NCI-H2081 treated with DMSO at 0.1 percent for 48 hours (cell line): ENCODE data around the gene FAM32A.
A peak's percentile ranks its signal among the peaks of the same experiment; 100 is the strongest.
"Not testable (repeated sequence)": the region's sequence is repeated elsewhere in the genome, so short reads cannot be mapped to it uniquely, and the experiment has no call there.

ENCODE experiments used
- DNase-seq: peaks from one replicate; lab custom pipeline; 2025; lab: John Stamatoyannopoulos, UW

Gene FAM32A

DNA sequence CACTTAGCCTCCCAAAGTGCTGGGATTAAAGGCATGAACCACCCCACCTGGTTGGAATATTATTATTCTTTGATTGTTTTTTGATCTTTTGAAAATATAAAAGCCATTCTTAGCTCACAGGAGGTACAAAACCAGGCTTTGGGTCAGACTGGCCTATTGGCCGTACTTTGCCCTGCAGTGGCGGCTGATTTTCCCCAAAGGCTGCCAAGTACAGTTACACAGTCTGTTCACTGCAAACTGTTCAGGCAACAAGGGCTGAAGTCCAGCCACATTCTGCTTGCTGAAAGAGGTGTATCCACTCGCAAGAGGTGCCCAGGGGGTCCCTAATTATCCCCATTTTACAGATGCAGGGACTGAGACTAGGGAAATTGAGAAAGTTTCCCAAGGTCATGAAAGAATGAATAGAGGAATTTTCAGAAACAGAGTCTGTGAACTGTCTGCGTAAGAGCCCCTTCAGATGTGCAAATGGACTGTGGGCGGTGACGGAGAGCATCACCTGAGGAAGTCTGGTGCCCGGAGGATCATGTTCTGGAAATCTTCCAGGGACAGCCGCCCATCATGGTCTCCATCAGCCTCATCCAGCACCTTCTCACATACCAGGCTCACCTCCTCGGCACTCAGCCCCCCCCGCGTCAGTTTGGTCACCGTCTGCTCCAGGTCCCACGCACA is 20.9 kb upstream of the FAM32A start:
- DNase-seq, result no peak

DNA sequence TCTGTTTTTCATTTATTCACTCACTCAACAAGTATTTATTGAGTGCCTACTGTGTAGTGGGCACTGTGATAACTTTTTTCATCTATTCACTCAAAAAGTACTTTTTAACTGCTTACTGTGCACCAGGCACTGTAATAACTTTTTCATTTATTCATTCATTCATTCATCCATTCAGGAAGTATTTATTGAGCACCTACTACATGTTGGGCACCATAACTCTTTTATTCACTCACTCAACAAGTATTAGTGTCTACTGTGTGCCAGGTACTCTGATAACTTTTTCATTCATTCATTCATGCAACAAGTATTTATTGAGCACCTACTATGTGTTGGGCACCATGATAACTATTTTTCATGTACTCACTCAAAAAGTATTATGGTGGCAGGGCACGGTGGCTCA is 18.8 kb upstream of the FAM32A start:
- DNase-seq, result no peak

DNA sequence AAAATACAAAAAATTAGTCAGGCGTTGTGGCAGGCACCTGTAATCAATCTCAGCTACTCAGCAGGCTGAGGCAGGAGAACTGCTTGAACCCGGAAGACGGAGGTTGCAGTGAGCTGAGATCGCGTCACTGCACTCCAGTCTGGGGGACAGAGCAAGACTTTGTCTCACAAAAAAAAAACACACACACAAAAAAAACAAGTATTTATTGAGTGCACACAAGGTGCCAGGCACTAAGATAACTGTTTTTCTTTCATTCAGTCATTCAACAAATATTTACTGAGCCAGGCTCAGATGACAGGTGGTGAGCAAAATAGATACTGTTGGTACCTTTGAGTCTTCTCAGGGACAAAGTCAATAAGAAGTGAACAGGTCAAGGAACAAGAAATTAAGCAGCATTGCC is 18.2 kb upstream of the FAM32A start:
- DNase-seq, result no peak

DNA sequence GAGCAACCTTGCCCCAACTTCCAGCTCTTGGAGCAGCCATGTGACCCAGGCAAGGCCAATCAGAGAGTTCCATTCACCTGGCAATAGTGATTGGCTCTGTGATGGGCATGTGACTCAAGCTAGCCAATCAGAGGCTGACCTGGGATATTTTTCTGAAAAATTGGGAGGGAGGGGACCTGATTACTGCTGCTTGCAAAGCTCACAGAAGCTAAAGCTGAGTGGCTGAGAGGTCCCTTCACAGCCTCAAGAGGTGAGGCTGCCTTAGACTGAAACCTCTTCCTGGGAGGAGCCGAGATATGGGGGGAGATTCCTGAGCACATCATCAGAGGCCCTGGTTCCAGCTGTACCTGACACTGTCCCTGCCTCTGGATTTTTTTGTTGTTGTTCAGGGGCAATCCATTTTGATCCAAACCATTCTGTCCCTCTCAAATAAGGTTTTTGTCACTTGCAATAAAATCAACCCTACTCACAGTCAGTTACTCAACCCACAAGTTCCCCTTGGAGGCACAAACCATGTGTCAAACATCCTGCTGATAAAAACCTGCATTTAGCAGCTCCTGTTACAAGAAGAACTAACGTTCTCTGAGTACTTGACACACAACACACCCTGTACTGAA is 16.6 kb upstream of the FAM32A start:
- DNase-seq, result no peak

DNA sequence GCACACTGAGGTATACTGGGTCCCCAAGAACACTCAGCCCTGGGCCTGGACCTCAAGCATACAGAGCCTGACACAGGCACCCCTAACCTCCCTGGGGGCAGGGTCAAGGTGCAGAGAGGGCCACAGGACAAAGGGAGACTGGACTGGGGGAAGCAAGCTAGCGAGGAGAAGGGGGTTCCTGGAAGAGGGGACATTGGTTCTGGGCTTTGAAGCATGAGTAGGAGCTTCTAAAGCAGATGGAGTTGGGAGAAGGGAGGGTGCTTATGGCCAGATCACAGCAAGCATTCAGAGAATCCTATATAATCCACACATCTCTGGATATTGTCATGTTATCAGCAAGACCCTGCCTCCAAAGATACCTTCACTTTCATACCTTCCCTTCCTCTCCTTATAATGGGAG is 15.1 kb upstream of the FAM32A start:
- DNase-seq, result no peak

DNA sequence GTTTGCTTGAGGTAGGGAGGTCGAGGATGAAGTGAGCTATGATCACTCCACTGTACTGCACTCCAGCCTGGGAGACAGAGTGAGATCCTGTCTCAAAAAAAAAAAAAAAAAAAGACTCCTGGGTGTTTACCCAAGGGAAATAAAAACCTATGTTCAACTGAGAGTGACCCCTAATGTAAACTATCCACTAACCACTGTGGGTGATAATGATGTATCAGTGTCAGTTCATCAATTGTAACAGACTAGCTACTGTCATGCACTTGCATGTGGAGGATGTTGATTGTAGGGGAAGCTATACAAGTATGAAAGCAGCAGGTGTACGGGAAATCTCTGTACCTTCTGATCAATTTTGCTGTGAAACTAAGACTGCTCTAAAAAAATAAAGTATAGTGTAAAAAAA is 9.3 kb upstream of the FAM32A start:
- no peak for DNase-seq

DNA sequence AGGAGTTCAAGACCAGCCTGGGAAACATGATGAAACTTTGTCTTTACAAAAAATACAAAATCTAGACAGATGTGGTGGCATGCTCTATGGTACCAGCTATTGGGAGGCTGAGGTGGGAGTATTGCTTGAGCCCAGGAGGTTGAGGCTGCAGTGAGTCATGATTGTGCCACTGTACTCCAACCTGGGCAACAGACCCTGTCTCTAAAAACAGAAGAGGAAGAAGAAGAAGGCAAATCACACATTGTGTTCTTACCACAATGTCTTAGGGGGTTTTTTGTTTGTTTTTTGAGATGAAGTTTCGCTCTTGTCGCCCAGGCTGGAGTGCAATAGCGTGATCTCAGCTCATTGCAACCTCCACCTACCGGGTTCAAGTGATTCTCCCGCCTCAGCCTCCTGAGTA is 6.3 kb upstream of the FAM32A start:
- DNase-seq, result not testable (repeated sequence)

DNA sequence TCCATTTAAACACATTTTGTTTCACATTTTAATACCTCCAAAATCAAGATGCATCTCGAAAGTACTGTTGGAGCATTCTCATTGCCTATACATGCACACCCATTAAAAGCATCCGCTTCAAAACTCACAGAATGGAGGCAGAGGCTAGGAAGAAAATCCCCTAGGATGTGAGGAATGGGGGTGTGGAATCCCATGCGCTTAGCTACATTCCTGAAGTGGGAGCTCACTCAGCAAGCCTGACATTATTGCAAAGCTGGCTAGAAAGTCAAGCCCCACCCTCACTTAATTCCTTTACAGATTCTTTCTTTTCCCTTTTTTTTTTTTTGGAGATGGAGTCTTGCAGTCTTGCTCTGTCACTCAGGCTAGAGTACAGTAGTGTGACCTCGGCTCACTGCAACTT is 4.6 kb upstream of the FAM32A start:
- DNase-seq, result no peak

DNA sequence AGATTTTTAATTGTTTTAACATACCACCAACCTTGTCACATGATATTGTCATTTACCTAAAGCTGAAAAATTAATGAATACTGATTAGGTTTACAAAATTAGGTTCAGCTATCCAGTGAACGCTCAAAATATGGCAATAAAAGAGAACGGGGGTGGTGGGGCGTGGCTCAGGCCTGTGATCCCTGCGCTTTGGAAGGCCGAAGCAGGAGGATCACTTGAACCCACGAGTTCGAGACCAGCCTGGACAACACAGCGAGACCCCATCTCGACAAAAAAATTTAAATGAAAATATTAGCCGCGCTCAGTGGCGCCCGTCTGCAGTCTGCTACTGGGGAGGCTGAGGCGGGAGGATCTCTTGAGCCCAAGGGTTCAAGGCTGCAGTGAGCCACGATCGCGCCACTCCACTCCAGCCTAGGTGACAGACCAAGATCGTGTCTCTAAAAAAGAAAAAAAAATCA is 516 bp upstream of the FAM32A start:
- no peak for DNase-seq

DNA sequence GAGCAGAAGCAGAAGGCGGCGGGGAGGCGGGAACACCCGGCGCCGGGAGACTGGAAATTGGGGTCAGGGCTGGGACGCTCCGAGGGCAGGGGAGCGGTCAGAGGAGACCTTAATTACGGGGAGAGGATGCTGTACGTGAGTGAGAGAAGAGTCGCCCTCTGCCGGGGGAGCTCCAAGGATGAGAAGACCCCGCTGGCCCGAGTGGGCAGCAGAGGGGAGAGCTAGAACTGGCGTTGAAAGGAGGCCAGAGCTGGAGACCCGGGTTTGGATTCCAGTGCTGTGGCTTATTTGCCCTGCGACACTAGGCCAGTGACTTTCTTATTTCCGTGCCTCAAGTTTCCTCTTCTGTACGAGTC is 536 bp downstream of the FAM32A start:
- no peak for DNase-seq

DNA sequence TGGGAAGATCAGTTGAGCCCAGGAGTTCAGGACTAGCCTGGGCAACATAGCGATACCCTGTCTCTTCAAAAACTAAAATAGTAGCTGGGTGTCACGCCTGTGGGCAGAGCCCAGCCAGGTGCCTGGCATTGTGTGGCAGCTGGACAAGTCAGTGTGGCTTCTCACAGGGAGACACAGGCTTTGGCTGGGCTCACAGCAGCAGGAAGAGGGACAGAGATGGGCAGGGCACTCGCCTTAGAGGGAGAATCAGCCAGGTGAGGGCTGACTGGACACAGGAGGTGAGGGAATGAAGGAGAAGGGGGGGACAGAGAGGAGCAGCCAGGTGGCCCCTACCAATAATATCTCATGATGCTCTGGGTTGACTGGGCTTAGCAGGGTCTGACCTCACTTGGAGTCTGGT is 3.3 kb downstream of the FAM32A start:
- no peak for DNase-seq

DNA sequence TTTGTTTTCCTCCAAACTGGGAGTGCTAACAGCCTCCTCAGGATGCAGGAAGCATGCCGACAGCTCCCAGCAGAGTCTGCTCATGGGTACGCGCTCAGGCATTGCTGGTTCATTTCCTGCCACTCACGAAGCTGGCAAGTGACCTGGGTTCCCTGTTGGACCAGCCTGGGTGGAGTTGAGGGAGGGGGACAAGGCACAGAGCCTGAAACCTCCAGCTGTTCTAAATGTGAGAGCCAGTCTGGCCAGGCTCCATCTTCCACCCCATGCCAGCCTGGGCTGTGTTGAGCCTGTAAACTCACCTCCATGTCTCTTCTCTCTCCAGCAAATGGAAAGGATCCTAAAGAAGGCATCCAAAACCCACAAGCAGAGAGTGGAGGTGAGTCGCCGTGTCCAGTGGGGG is 5.0 kb downstream of the FAM32A start:
- DNase-seq, result no peak

DNA sequence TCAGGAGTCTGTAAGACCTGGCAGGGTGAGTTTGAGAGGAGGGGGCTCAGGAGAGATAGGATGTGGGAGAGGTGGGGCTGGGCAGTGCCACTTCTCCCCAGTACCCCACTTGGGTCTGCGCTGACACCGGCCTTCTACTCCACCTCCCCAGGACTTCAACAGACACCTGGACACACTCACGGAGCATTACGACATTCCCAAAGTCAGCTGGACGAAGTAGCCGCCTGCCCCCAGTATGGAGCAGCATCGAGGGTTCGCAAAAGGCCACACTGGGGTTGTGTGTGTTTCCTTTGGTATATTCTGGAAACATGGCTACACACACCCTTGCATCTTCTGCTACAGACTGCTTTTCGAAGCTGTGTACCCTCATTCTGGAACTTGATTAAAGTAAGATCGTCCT is 5.5 kb downstream of the FAM32A start:
- no peak for DNase-seq

DNA sequence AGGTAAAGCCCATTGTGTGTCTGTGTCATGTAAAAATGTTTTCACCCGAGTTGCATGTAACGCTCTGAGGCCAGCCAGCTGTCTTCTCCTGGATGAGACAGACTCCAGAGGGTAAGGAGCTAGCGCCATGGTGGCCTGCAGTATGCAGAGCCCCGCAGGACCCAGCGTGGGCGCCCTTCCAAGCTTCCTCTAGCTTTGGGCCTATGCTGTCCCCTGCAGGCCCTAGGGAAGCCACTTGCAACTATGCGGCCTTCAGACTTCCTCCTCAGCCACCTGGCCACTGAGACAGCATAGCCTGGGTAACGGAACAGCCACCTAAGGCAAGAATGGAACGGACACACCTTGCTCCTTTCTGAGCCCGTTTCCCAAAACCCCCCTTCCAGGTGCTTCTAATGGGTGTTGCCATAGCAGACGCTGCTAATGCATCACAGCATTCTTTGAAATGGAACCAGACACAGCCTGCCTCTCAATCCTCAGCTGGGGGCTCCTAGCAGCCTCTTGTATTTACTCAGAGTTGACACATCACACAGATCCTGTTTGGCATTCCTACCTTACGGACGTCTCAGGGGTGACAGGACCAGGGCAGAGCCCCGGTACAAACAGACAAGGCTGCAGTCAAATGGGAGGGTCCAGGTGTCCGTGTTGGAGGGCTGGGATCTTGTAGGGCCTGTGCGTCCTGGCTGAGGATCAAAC is 6.2 kb downstream of the FAM32A start:
- no peak for DNase-seq

DNA sequence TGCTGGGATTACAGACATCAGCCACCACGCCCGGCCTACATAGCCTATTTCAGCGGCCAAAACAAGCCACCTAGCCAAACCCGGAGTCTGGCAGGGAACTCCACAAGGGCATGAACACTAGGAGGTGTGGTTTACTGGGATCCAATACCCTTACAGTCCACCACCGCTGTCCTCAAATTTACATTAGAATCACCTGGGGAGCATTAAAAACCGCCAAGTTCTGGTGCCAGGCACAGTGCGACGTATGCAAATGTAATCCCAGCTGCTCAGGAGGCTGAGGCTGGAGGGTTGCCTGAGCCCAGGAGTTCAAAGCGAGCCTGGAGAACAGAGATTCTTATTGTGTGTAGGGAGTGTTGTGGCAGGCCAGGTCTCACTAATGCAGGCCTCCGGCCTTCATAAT is 8.3 kb downstream of the FAM32A start:
- DNase-seq, result no peak

DNA sequence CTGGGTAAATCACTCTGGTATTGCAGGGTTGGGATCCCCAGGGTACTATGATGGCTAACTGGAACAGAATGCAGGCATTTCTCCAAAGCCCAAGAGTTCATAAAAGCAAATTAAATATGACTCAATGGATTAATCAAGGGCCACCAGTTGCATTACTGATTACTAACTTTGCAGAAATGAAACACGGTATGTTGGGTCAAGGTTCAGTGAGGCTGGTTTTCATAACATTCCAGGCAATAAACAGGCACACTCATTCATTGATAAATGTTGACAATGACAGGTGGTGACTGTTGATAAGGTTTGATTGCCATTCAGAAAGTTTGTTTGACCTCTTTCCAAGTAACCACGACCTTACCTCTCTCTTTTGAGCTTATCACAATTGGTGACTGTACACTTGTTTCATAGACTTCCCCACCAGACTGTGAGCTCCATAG is 12.0 kb downstream of the FAM32A start:
- no peak for DNase-seq

DNA sequence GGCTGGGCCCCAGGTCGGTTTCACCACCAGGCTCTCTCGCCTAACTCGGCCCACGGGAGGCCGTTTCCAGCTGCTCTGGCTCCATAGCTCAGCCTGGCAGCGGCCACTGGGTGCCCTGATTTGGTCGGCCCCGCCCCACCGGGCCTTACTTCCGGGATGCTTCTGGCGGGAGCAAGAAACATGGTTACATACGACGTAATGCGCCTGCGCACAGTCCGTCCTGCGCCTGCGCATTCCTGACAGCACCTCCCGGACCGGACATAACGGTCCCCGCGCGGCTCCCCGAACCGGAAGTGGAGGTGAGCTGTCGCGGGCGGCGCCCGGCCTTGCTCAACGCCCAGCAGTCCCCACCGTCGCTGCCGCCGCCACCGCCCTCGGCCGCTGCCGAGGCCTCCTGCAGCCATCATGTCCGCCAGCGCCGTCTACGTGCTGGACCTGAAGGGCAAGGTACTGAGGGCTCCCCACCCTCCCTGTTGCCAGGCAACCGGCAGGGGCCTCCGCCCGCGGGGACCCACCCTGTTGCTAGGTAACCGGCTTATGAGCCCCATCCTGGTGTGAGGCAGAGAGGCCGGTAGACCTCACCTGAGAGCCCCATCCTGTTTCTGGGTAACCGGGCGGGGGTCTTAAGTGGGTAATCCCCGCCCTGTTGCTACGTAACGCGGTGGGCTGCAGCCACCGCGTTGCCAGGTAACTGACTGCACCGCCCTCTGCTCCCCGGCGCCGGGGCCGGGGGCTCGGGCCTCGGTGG is 12.6 kb downstream of the FAM32A start, which contains the start of gene AP1M1:
Gene AP1M1, plus strand, starts transcription at position 290 of the 748 bp plus-strand sequence. Its CDS starts 116 bp downstream, at position 406.
- DNase-seq, result peak; percentile 82

DNA sequence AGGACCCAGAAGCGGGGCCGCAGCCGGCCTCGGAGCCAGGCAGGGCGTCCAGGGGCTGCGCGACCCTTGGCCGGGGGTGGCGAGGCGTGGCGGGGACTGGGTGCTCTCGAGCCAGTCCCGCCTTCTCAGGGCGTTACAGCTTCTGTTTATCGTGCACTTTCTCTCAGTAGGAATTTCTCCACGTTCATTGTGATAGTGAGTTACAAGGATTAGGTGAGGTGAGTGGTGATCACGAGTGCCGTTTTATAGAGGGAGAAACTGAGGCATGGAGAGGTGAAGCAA is 13.1 kb downstream of the FAM32A start:
- no peak for DNase-seq

DNA sequence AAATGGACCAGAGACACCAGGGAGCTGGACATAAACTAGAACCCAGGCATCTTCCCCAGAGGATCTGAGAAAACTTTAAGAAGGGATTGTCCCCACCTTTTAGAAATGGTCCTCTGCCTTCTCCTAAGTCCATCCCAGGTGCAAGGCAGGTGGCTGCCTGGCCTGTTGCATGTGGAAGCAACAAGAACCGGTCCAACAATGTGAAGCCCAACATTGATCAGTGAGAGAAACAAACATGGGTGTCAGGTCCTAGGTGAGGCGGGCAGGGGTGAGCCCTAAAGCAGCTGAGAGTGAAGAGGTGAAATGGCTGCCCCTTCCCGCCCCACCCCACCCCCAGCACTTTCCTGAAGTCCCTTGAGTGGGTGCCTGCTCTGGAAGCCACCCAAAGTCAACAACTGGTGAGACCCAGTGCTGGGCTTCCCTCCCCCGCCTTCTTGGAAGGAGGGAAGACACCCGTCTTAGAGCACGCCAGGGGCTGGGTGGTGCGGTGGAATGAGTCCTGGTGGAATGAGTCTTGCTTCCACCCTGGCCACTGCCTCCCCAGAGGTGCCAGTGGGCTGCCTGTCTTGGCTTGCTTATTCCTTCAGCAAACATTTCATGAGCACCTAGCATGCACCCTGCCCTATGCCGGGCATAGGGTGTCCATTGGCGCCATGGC is 14.2 kb downstream of the FAM32A start:
- DNase-seq, result no peak

DNA sequence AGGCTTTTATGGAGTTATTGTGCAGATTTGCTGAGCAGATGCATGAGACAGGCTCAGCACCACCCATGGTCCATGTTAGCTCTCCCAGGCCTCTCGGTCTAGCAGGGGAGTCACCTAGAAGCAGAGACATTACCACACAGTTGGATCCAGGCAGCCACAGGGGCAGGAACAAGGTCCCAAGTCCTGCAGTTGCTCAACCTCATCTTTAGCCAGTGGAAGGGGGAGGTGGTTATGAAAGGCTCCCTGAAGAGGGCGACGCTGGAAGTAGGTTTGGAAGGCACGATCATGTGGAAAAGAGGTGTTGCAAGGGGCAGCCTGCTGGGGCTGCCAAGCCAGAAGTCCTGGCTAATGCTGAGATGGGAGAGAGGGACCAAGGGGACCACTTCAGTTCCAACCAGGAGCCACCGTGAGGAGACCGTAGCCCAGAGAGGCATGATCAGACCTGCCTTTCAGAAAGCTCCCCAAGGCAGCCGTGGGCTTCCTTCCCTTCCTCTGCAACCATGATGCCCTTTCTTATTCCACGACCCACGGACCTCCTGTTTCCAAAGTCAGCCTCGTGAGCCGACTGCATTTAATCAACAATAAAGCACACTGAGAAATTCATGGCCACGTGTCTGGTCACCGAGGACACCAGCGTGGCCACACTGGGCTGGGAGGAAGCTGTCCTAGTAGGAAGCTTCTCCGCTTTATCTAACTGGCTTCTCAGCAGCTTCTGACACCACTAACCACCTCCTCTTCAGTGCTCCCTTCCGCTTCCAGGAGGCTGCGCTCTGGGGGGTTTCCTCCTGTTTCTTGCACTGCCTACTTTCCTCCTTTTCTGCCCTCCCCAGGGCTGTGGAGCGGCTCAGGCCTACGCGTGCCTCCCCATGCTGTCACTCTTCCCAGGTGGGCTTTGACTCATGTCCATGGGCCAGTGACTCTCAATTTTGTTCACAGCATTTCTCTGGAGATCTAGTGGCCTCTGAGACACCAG is 15.1 kb downstream of the FAM32A start:
- no peak for DNase-seq

DNA sequence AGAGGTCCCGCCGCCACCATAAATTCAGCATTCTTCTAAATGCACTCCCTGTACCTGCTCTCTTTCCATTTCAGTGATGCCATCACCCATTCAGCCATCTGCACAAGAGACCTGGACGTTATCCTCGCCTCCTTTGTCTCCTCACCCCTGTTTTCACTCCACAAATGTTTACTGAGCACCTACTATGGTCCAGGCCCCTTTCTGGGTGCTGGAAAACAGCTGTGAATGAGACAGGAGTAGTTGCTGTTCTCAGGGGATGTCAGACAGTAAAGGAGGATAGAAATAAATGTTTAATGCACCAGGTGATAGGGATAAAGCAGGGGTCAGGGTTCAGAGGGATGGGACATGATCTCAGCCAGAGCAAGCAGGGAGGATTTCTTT is 15.8 kb downstream of the FAM32A start:
- DNase-seq, result no peak
